Esophagus muscularis mucosa (tissue), 4 donors: ENCODE measurements around the gene GALNT15.

Experiments used
- CTCF ChIP-seq, 3 experiments: fragments of 200-600 bp in 2 of 3; fragments of 450-650 bp in 1 of 3; sonication (generic) in 2 of 3; IDR thresholded peaks; one replicate each; pipeline ENCODE4 v1.5.1; 2017 to 2019; ENCODE audit warnings: antibody characterized with exemption in 3 of 3, mild to moderate bottlenecking in 2 of 3, moderate library complexity in 1 of 3
- EP300 ChIP-seq: sonication (generic); formaldehyde crosslinking; IDR thresholded peaks from one replicate; pipeline ENCODE4 v1.6.1; 2017; ENCODE audit warnings: antibody characterized with exemption
- POLR2A ChIP-seq: fragments of 450-650 bp; IDR thresholded peaks from one replicate; pipeline ENCODE4 v1.6.1; 2017; ENCODE audit warnings: antibody characterized with exemption, moderate library complexity, mild to moderate bottlenecking, low read depth
- POLR2AphosphoS5 ChIP-seq, 2 donors: sonication (generic); formaldehyde crosslinking; IDR thresholded peaks; one replicate each; pipeline ENCODE4 v1.6.1; 2017; ENCODE audit warnings: antibody characterized with exemption in 2 of 2

GRCh38 chr3:16151109-16151508 lies 23.4 kb upstream of the GALNT15 start:
- TF ChIP-seq POLR2AphosphoS5 (IDR thresholded peaks at IDR 0.05): peak; percentile 23 to 49
- TF ChIP-seq CTCF (IDR thresholded peaks at IDR 0.05): no peak
- TF ChIP-seq POLR2A: no peak
- no peak for TF ChIP-seq EP300
